PC-9 (cell line): ENCODE measurements around the gene ZDHHC11.
"Not testable (repeated sequence)": the region's sequence is repeated elsewhere in the genome, so short reads cannot be mapped to it uniquely, and the experiment has no call there.

Experiments
- CTCF ChIP-seq: fragments of 200-600 bp; sonication (generic); conservative IDR thresholded peaks from 2 replicates; pipeline ENCODE4 v1.6.1; 2017; ENCODE audit warnings: mixed run types, antibody characterized with exemption, mild to moderate bottlenecking, moderate library complexity
- EZH2 ChIP-seq: fragments of 200-600 bp; sonication (generic); IDR thresholded peaks from 2 replicates; pipeline ENCODE4 v1.8.0; 2017; ENCODE audit warnings: antibody characterized with exemption, low read depth

GRCh38 chr5:847736-848135 lies 3.0 kb downstream of the ZDHHC11 start:
- not testable (repeated sequence) for TF ChIP-seq CTCF, EZH2
